H54 (cell line): ENCODE data around the gene STC2.

Source experiments
- DNase-seq: peaks from one replicate; pipeline ENCODE4 v3.0.0; 2011; ENCODE audit warnings: low spot score, mixed read lengths; ENCODE audit not compliant: insufficient read length
- FAIRE-seq: peaks from 3 replicates; lab custom pipeline; 2011; peaks lifted over from hg19 to GRCh38; lab: Jason Lieb, UNC
- POLR2A ChIP-seq: IDR thresholded peaks from 2 replicates; pipeline ENCODE4 v1.6.1; 2011; ENCODE audit warnings: low read depth, mild to moderate bottlenecking, low read length

STC2 gene

GRCh38 chr5:173301695-173302545 lies 26.3 kb downstream of the STC2 start:
- TF ChIP-seq POLR2A = no peak
- DNase-seq (no peak), FAIRE-seq (no peak)

- no peak for TF ChIP-seq POLR2A
- DNase-seq = no peak
- no peak for FAIRE-seq
Observed at GRCh38 chr5:173300389-173301047, 27.7 kb downstream of the STC2 start.

GRCh38 chr5:173299820-173300219 lies 28.4 kb downstream of the STC2 start:
- no peak for TF ChIP-seq POLR2A
- no peak for DNase-seq
- no peak for FAIRE-seq

- FAIRE-seq (no peak), DNase-seq (no peak)
- no peak for TF ChIP-seq POLR2A
Observed at GRCh38 chr5:173298213-173298926, 29.8 kb downstream of the STC2 start.

GRCh38 chr5:173297813-173298212 lies 30.4 kb downstream of the STC2 start:
- no peak for TF ChIP-seq POLR2A
- no peak for FAIRE-seq
- DNase-seq = no peak

- TF ChIP-seq POLR2A = no peak
- no peak for FAIRE-seq
- DNase-seq = no peak
Observed at GRCh38 chr5:173296737-173297676, 31.2 kb downstream of the STC2 start.

GRCh38 chr5:173295796-173296195 lies 32.4 kb downstream of the STC2 start:
- no peak for TF ChIP-seq POLR2A
- FAIRE-seq (no peak), DNase-seq (no peak)

- FAIRE-seq = no peak
- no peak for TF ChIP-seq POLR2A
Observed at GRCh38 chr5:173294673-173295320, 33.4 kb downstream of the STC2 start.

GRCh38 chr5:173293817-173294672 lies 34.2 kb downstream of the STC2 start:
- no peak for TF ChIP-seq POLR2A
- DNase-seq (peak; percentile 73), FAIRE-seq (no peak)

More at GRCh38 chr5:173294673-173295320, 33.4 kb downstream of the STC2 start:
- DNase-seq = no peak

- no peak for TF ChIP-seq POLR2A
- FAIRE-seq = no peak
- no peak for DNase-seq
Observed at GRCh38 chr5:173291722-173292658, 36.2 kb downstream of the STC2 start.
